Measurements from ENCODE around the gene HDGFL3.

- TF ChIP-seq EZH2 (IDR thresholded peaks at IDR 0.05; ENCODE audit: low read length, missing control alignments) = no peak
- no peak for TF ChIP-seq CTCF (conservative IDR thresholded peaks at IDR 0.05 in 1 of 2, IDR thresholded peaks at IDR 0.05 in 1 of 2; ENCODE audit: low read depth in 1 of 2, low read length in 2 of 2)
These were observed 46.9 kb downstream of the HDGFL3 start for GRCh38 chr15:83160741-83161140.

Measured in fibroblast of lung (primary cell).